HG03039 (cell line): ENCODE measurements around the gene ZNF248.
"Not testable (repeated sequence)": the region's sequence is repeated elsewhere in the genome, so short reads cannot be mapped to it uniquely, and the experiment has no call there.

ENCODE experiments used
- ATAC-seq: cut with Tn5 transposase; IDR thresholded peaks from one replicate; pipeline ENCODE4 v1.9.1; 2021; ENCODE audit warnings: mild to moderate bottlenecking, moderate library complexity; ENCODE audit not compliant: unreplicated experiment

Gene ZNF248

DNA sequence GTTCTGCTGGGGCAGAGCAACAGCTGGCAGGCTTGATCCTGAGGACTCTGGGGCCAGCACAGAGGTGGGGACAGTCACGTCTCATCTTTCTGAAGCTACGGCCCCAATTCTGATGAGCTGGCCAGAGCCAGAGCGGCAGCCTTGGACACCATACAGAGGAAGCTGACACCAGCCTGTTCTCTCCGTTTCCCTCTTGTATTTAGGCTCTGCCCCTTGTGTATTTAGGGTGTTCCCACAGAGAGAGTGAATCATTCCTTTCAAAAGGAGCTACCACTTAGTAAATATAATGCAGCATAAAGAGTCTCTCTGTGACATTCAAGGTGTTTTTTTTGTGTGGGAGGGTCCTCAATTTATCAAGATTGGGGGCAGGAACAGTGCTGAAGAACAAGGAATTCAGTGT is 109.2 kb downstream of the ZNF248 start:
- ATAC-seq = no peak

DNA sequence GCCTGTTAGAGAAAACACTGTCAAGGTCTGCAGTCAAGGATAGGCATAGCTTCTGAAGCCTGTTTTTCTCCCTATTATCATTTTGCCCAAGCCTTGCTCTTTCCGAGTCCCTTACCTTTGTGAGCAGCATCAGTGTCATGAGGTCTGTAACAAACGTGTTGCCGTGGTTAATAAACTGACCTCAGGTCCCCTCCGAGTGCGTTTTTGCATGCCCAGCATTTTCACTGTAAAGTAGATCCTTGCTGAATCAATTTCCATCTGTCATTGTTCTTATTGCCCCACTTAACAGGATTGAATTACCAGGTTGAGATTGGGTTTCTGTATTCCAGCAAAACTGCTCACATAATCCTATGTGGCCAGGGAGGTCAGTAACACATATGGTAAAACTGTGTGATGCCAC is 110.3 kb downstream of the ZNF248 start:
- ATAC-seq = no peak

DNA sequence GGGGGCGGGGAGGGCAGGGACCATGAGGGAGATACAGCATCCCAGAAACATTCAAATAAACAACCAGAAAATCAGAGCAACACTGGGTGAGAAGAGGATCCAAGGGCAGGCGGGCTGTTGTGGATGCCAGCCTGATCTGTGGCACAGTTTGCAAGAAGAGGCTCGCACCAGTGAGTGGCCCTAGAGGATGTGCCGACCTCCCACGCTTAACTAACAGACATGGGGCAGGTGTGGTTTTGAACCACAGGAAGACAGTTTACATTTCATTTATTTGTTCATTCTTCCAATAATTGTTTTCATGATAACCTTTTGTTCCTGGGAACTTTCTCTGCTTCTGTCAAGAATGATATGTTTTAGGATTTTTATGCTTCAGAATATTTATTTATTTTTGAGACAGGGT is 115.6 kb downstream of the ZNF248 start:
- ATAC-seq = no peak

DNA sequence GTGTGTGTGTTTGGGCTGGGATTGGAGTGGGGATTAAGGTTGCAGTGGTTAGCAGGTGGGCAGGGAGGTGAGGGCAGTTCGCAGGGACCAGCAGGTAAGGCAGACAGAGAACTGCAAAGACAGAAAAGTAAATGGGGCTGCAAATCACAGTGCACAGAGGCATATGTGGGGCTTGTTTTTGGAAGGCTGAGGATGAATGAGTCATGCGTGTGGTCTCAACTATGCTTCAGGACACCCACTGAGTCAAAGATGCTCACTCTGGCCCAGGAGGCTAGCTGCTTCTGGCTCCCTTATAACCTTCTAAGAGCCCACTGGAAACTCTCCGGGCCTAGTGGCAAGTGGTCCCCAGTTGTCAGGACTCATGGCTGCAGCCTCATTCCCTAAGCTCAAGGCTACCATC is 118.2 kb downstream of the ZNF248 start:
- no peak for ATAC-seq

DNA sequence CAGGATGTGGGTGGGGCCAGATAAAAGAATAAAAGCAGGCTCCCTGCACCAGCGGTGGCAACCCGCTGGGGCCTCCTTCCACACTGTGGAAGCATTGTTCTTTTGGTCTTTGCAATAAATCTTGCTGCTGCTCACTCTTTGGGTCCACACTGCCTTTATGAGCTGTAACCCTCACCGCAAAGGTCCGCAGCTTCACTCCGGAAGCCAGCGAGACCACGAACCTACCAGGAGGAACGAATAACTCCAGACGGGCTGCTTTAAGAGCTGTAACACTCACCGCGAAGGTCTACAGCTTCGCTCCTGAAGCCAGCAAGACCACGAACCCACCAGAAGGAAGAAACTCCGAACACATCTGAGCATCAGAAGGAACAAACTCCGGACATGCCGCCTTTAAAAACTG is 119.2 kb downstream of the ZNF248 start:
- ATAC-seq = not testable (repeated sequence)

DNA sequence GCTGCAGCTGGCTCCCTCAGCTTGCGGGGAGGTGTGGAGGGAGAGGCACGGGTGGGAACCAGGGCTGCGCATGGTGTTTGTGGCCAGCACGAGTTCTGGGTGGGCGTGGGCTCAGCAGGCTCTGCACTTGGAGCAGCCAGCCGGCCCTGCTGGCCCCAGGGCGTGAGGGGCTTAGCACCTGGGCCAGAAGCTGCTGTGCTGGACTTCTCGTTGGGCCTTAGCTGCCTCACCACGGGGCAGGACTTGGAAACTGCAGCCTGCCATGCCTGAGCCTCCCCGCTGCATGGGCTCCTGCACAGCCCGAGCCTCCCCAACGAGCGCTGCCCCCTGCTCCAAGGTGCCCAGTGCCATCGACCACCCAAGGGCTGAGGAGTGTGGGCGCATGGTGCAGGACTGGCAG is 120.1 kb downstream of the ZNF248 start:
- ATAC-seq = no peak

- ATAC-seq = no peak
These were observed 121.3 kb downstream of the ZNF248 start for GRCh38 chr10:37736120-37736519.

DNA sequence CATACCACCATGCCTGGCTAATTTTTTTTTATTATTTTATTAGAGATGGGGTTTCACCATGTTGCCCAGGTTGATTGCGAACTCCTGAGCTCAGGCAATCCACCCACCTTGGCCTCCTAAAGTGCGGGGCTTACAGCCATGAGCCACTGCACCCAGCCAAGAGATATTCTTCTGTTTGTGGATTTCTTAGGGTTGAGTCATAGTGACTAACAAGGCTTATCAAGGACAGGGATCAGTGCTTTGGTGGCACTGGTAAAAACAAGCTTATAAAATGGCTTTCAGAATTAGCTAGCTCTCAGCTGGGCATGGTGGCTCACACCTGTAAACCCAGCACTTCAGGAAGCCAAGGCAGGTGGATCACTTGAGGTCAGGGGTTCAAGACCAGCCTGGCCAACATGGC is 122.4 kb downstream of the ZNF248 start:
- no peak for ATAC-seq
